CD14-positive monocyte (primary cell): Measurements from ENCODE around the gene KCNC1. TPM values are rescaled to one million over a fixed set of nuclear protein-coding genes. Genes with fewer than 3 reads are reported as not detected.

ENCODE experiments used
- DNase-seq, 3 donors: peaks; one replicate each; pipeline ENCODE4 v3.0.0-alpha.2; 2011 to 2022
- H2AFZ ChIP-seq: 2 replicates; pipeline ENCODE4 v1.6.0; 2012; ENCODE audit warnings: mild to moderate bottlenecking, low read depth, low read length, inconsistent platforms; ENCODE audit not compliant: insufficient read depth, poor library complexity, severe bottlenecking
- H3K27ac ChIP-seq, 2 donors: 1 replicate in 1 of 2; 2 replicates in 1 of 2; pipeline ENCODE4 v1.5.1; 2012 to 2013; ENCODE audit warnings: low read length in 2 of 2, control low read depth in 1 of 2, inconsistent platforms in 1 of 2, low read depth in 1 of 2, mild to moderate bottlenecking in 1 of 2
- H3K27me3 ChIP-seq, 2 donors: one replicate each; pipeline versions ENCODE4 v1.6.0 to v1.6.1; 2011 to 2013; ENCODE audit warnings: low read length in 2 of 2; ENCODE audit not compliant: control insufficient read depth in 2 of 2, insufficient read depth in 2 of 2
- H3K36me3 ChIP-seq, 2 donors: replicated peaks in 1 of 2; 1 replicate in 1 of 2; 2 replicates in 1 of 2; pipeline versions ENCODE4 v1.5.1 to v1.6.1; 2012 to 2013; ENCODE audit warnings: low read length in 2 of 2, control low read depth in 1 of 2, inconsistent platforms in 1 of 2, mild to moderate bottlenecking in 1 of 2; ENCODE audit not compliant: insufficient read depth in 2 of 2, control insufficient read depth in 1 of 2
- H3K4me1 ChIP-seq, 2 donors: 1 replicate in 1 of 2; 2 replicates in 1 of 2; pipeline versions ENCODE4 v1.5.1 to v1.6.1; 2012 to 2013; ENCODE audit warnings: low read length in 2 of 2, control low read depth in 1 of 2, inconsistent platforms in 1 of 2, mild to moderate bottlenecking in 1 of 2, moderate library complexity in 1 of 2; ENCODE audit not compliant: insufficient read depth in 2 of 2, control insufficient read depth in 1 of 2
- H3K4me2 ChIP-seq: replicated peaks from 2 replicates; pipeline ENCODE3; 2012; ENCODE audit warnings: low read length, moderate library complexity, mild to moderate bottlenecking; ENCODE audit not compliant: poor library complexity, severe bottlenecking; ENCODE audit errors: extremely low read depth
- H3K4me3 ChIP-seq, 3 experiments: fragments of 200-600 bp in 1 of 3; sonication (generic) in 1 of 3; replicated peaks in 1 of 3; 1 replicate in 2 of 3; 2 replicates in 1 of 3; pipeline ENCODE4 v1.5.1; 2011 to 2013; ENCODE audit warnings: low read length in 3 of 3, mild to moderate bottlenecking in 3 of 3, control low read depth in 2 of 3, low read depth in 2 of 3, inconsistent platforms in 1 of 3, moderate library complexity in 1 of 3
- H3K79me2 ChIP-seq: 2 replicates; pipeline ENCODE4 v1.6.0; 2012; ENCODE audit warnings: mild to moderate bottlenecking, control low read depth, inconsistent platforms, low read length, moderate library complexity; ENCODE audit not compliant: insufficient read depth
- H3K9ac ChIP-seq: 2 replicates; pipeline ENCODE4 v1.6.0; 2017; ENCODE audit warnings: low read length, mild to moderate bottlenecking; ENCODE audit not compliant: insufficient read depth, poor library complexity, severe bottlenecking
- H3K9me3 ChIP-seq, 2 donors: replicated peaks in 1 of 2; 1 replicate in 1 of 2; 2 replicates in 1 of 2; pipeline versions ENCODE4 v1.5.1 to v1.6.1; 2012 to 2013; ENCODE audit warnings: low read length in 2 of 2, control low read depth in 1 of 2; ENCODE audit not compliant: control insufficient read depth in 1 of 2, insufficient read depth in 1 of 2
- H4K20me1 ChIP-seq: 2 replicates; pipeline ENCODE4 v1.6.0; 2012; ENCODE audit warnings: mild to moderate bottlenecking, low read length, control low read depth, moderate library complexity; ENCODE audit not compliant: insufficient read depth
- H3K27ac Mint-ChIP-seq, 7 donors: one replicate each; pipeline ENCODE4 v1.8.0; 2020; ENCODE audit warnings: mild to moderate bottlenecking in 7 of 7, mixed read lengths in 7 of 7, moderate library complexity in 6 of 7, inconsistent platforms in 2 of 7
- H3K27me3 Mint-ChIP-seq, 3 donors: one replicate each; pipeline ENCODE4 v1.8.0; 2021 to 2022; ENCODE audit warnings: low read depth in 3 of 3, mild to moderate bottlenecking in 3 of 3, mixed read lengths in 3 of 3, moderate library complexity in 3 of 3, inconsistent platforms in 1 of 3
- H3K36me3 Mint-ChIP-seq, 2 donors: one replicate each; pipeline ENCODE4 v1.8.0; 2020; ENCODE audit warnings: mixed read lengths in 2 of 2, inconsistent platforms in 1 of 2, mild to moderate bottlenecking in 1 of 2
- H3K4me1 Mint-ChIP-seq: one replicate; pipeline ENCODE4 v1.8.0; 2020; ENCODE audit warnings: mild to moderate bottlenecking, mixed read lengths
- H3K4me3 Mint-ChIP-seq, 2 donors: one replicate each; pipeline ENCODE4 v1.8.0; 2020; ENCODE audit warnings: mild to moderate bottlenecking in 2 of 2, mixed read lengths in 2 of 2, moderate library complexity in 1 of 2
- H3K9me3 Mint-ChIP-seq, 7 donors: one replicate each; pipeline ENCODE4 v1.8.0; 2020 to 2022; ENCODE audit warnings: mixed read lengths in 7 of 7, mild to moderate bottlenecking in 6 of 7, moderate library complexity in 6 of 7, inconsistent platforms in 2 of 7
- WGBS: methylation state at CpG from one replicate; pipeline ENCODE4 v1.1.5; 2013; ENCODE audit warnings: missing lambda C conversion rate; ENCODE audit not compliant: insufficient coverage; 5-methylcytosine and 5-hydroxymethylcytosine counted together
- intact Hi-C, 2 donors: fragments of 100-400 bp; cut with micrococcal nuclease; formaldehyde crosslinking; loops; one replicate each; pipeline versions ENCODE4 v1.15.0 to v1.15.1; 2023
- polyA plus RNA-seq, 3 donors: library from polyadenylated mRNA; depleted of rRNA in 1 of 3; unstranded in 2 of 3; stranded (reverse) in 1 of 3; fragments of 300-500 nt in 2 of 3; fragments of >200 nt in 1 of 3; fragmentation: Illumina TruSeq in 2 of 3; gene quantifications; 1 replicate in 2 of 3; 2 replicates in 1 of 3; pipeline ENCODE4 v1.2.3, GENCODE V29; 2012 to 2021
- TF ChIP-seq, protein P1 (sequence below): fragments of 200-600 bp; IDR thresholded peaks from one replicate; pipeline ENCODE4 v1.8.0; 2022; ENCODE audit warnings: antibody characterized with exemption, mild to moderate bottlenecking

The KCNC1 gene
- polyA plus RNA-seq, 3 donors = not detected

DNA sequence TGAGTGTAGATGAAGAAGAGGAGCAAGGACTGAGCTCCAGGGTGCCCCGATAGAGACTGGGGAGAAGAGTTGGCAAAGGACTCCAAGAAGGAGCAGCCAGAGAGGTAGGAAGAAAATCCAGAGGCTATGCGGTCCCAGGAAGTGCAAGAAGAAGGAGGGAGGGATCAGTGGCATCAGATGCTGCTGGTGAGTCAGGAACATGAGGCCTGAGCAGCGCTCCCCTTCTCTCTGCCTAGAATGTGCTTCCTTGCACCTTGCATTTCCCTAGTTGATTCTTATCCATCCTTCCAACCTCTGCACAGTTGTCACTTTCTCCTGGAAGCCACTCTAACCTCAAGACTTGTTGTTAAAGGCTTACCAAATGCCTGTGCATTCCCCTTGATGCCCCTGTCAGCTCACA, 21.3 kb downstream of the KCNC1 start:
- no peak overlapping the region for H3K27ac ChIP-seq
- no peak overlapping the region for H3K27ac Mint-ChIP-seq
- no peaks in the 10 kb centered on the region for H3K9me3 ChIP-seq
- H3K4me2 ChIP-seq = no peak overlapping the region
- H3K4me1 ChIP-seq = no peaks in the 10 kb centered on the region
- H4K20me1 ChIP-seq = no peaks in the 10 kb centered on the region
- H3K9ac ChIP-seq = no peak overlapping the region
- TF ChIP-seq, protein P1, sequence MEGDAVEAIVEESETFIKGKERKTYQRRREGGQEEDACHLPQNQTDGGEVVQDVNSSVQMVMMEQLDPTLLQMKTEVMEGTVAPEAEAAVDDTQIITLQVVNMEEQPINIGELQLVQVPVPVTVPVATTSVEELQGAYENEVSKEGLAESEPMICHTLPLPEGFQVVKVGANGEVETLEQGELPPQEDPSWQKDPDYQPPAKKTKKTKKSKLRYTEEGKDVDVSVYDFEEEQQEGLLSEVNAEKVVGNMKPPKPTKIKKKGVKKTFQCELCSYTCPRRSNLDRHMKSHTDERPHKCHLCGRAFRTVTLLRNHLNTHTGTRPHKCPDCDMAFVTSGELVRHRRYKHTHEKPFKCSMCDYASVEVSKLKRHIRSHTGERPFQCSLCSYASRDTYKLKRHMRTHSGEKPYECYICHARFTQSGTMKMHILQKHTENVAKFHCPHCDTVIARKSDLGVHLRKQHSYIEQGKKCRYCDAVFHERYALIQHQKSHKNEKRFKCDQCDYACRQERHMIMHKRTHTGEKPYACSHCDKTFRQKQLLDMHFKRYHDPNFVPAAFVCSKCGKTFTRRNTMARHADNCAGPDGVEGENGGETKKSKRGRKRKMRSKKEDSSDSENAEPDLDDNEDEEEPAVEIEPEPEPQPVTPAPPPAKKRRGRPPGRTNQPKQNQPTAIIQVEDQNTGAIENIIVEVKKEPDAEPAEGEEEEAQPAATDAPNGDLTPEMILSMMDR = no peak
- H3K36me3 ChIP-seq = no peaks in the 10 kb centered on the region
- H3K4me3 Mint-ChIP-seq = no peak overlapping the region
- H2AFZ ChIP-seq = no peak overlapping the region
- intact Hi-C loops = no loop called here
- H3K79me2 ChIP-seq = no peaks in the 10 kb centered on the region
- WGBS = 90% methylated on average over 2 of the region's 3 CpGs
- no peaks in the 10 kb centered on the region for H3K27me3 ChIP-seq
- H3K4me1 Mint-ChIP-seq = no peaks in the 10 kb centered on the region
- no peak for DNase-seq
- H3K27me3 Mint-ChIP-seq = peaks cover 5 to 7% (median 7%) of the 10 kb centered on the region in 3 donors
- no peaks in the 10 kb centered on the region for H3K36me3 Mint-ChIP-seq
- H3K4me3 ChIP-seq = no peak overlapping the region
- H3K9me3 Mint-ChIP-seq = no peaks in the 10 kb centered on the region

GRCh38 chr11:17760102-17761029, 25.8 kb downstream of the KCNC1 start:
- TF ChIP-seq, protein P1 = no peak
- no peaks in the 10 kb centered on the region for H3K36me3 Mint-ChIP-seq

More at GRCh38 chr11:17760102-17761029, 25.8 kb downstream of the KCNC1 start:
- no peaks in the 10 kb centered on the region for H3K4me1 Mint-ChIP-seq
- Histone ChIP-seq H3K4me3 (no peak overlapping the region), H3K4me2 (no peak overlapping the region), H3K79me2 (no peaks in the 10 kb centered on the region), H4K20me1 (no peaks in the 10 kb centered on the region), H2AFZ (no peak overlapping the region), H3K9me3 (no peaks in the 10 kb centered on the region), H3K36me3 (no peaks in the 10 kb centered on the region), H3K9ac (no peak overlapping the region), H3K27me3 (no peaks in the 10 kb centered on the region), H3K27ac (no peak overlapping the region), H3K4me1 (no peaks in the 10 kb centered on the region)
- peaks cover under 1 to 5% (median 2%) of the 10 kb centered on the region in 3 donors for H3K27me3 Mint-ChIP-seq
- intact Hi-C loops = no loop called here
- WGBS = 76% methylated on average over 17 of the region's 23 CpGs
- no peak overlapping the region for H3K4me3 Mint-ChIP-seq
- H3K9me3 Mint-ChIP-seq = no peaks in the 10 kb centered on the region
- DNase-seq = peak in 1 of 3 donors; percentile 2
- H3K27ac Mint-ChIP-seq = no peak overlapping the region
